NCI-H460 (cell line): ENCODE results near the gene TSTD1. TPM values are rescaled to one million over a fixed set of nuclear protein-coding genes. Genes with fewer than 3 reads are reported as not detected.
"Not testable (repeated sequence)": the region's sequence is repeated elsewhere in the genome, so short reads cannot be mapped to it uniquely, and the experiment has no call there.

Experiments used
- DNase-seq: peaks from one replicate; pipeline ENCODE4 v3.0.0-alpha.2; 2016; ENCODE audit warnings: low read depth; ENCODE audit errors: extremely low read depth
- total RNA-seq: library from RNA; depleted of rRNA; stranded (reverse); fragments of >200 nt; shearing (Covaris generic); gene quantifications from 2 replicates; pipeline ENCODE4 v1.2.3, GENCODE V29; 2014

TSTD1 gene
- total RNA-seq, 1 experiment from 2014 or later: 29.8 TPM

DNA sequence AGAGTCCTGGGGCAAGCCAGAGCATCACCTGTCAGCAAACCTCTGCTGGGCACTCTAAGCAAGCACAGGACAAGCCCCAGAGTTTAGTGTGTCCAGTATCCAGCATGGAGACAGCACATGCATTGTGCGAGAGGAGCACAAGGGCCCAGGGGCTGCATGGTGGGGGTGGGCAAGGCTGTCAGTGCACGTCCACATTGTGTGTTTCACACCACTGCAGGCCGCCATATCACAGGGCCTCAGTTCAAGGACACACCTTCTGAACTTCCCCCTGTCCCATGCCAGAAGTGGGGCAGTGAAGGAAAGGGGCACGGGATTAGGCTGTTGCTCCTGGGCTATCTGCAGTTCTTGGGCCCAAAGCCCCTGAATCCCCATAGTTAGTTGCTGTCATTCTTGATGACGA lies 782 bp upstream of the TSTD1 start:
- DNase-seq: no peak

DNA sequence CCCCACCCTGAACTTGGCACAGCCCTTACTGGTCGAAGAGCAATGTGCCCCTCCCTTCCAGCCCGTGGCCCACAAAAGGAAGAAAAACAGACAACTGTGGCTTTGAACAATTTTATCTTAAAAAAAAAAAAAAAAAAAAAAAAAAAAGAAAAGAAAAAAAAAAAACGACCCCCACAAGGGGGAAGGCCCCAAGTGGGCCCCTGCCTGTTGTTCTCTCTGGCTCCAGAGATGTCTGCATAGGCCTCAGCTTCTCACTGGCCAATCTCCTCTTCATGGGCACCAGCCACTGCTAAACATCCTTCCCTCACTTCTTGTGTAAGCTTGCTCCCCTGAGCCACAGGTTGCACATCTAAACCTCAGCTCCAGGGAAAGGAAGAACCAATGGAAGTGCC lies 386 bp upstream of the TSTD1 start:
- no peak for DNase-seq

GRCh38 chr1:161037661-161038522 lies 872 bp downstream of the TSTD1 start:
- no peak for DNase-seq

DNA sequence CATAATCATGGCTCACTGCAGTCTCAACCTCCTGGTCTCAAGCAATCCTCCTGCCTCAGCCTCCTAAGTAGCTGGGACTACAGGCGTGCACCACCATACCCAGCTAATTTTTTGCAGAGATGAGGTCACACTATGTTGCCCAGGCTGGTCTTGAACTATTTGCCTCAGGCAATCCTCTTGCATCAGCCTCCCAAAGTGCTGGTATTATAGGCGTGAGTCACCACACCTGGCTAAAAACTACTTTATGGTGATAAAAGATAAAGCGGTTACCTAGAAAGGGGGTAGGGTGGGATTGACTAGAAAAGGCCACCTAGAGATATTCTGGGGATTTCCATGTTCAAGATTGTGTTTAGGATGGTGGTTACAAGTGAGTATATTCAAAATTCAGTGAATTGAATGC lies 5.0 kb downstream of the TSTD1 start:
- DNase-seq: no peak

DNA sequence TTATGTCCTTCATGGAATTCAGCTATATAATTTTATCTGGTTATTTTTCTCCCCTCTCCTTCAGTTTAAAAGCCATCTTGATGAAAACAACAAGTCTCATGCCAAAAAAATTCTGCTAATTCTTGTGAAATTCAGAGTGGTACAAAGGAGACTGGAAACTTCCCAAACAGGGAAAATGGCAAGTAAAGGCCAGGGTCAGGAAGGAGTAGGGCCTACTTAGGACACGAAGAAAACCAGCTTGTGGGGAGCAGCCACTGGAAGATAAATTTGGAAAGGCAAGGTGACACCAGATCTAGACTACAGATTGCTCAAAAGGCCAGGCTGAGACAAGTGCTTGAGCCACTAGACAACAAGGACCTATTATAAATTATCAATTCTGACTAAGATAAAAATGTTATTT lies 6.4 kb downstream of the TSTD1 start:
- no peak for DNase-seq

DNA sequence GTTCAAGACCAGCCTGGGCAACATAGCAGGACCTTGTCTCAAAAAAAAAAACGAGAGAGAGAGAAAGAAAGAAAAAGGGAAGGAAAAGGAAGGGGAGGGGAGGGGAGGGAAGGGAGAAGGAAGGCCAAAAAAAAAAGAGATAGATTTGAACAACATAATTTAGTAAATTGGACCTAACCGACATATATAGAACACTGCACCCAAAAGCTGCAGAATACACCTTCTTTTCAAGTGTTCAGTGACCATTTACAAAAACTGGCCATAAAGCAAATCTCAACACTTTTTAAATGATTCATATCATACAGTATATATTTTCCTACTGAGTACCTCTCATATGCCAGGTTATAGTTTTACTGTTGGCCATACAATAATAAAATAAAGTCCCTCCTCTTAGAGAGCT lies 6.9 kb downstream of the TSTD1 start:
- no peak for DNase-seq

DNA sequence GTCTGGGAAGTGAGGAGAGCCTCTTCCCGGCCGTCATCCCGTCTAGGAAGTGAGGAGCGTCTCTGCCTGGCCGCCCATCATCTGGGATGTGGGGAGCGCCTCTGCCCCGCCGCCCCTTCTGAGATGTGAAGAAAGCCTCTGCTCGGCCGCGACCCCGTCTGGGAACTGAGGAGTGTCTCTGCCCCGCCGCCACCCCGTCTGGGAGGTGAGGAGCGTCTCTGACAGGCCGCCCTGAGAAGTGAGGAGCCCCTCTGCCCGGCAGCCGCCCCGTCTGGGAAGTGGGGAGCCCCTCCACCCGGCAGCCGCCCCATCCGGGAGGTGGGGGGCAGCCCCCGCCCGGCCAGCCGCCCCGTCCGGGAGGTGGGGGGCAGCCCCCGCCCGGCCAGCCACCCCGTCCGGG lies 9.3 kb downstream of the TSTD1 start:
- DNase-seq: not testable (repeated sequence)

DNA sequence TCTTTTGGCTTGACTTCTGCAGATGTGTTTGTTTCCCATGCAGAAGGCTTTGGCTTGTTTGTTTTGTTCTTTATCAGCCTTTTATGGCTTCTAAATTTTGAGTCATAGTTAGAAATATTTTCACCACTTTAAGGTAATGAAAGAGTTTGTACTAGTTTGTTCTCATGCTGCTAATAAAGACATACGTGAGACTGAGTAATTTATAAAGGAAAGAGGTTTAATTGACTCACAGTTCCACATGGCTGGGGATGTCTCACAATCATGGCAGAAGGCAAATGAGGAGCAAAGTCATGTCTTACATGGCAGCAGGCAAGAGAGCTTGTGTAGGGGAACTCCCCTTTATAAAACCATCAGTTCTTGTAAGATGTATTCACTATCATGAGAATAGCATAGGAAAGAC lies 11.8 kb downstream of the TSTD1 start:
- DNase-seq: not testable (repeated sequence)

- not testable (repeated sequence) for DNase-seq
Observed at GRCh38 chr1:161022432-161022831, 16.3 kb downstream of the TSTD1 start.

- DNase-seq: no peak
Observed at GRCh38 chr1:161021970-161022353, 16.8 kb downstream of the TSTD1 start.

DNA sequence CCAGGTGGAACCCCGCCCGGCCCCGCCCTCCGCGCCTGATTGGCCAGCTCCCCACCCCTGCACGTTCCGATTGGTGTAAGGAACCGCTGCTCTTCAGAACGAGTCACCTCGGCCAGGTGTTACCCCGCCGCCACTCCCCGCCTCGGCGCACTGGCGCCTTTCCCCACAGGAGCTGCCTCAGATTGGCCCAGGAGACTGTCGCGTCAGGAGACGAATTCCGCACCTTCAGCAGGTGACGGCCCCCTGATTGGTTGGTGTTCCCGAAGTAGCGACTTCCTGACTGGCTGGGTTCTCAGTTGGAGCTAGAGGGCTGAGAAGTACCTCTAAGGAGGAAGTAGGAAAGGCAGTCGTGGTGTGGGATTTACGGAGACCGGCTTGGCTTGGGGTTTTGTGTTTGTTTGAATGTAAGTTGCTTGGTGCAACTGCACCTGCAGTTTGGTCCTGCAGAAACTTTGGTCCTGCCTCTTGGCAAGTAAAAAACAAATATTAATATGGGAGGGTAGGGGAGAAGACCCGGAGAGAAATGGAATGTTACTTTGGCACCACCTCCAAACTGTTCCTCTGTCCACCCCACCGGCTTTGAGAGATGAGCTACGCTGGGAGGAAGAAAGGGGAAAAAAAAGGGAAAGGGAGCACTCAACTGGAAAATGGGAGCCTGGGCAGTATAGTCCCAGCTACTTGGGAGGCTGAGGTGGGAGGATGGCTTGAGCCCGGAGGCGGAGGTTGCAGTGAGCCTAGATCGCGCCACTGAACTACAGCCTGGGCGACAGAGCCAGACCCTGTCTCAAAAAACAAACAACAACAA lies 17.4 kb downstream of the TSTD1 start:
- peak; percentile 76 for DNase-seq

- DNase-seq: no peak
Observed at GRCh38 chr1:161020509-161021164, 18.1 kb downstream of the TSTD1 start, which contains the start of gene F11R. Gene F11R (minus strand): TSS chr1:161021152. CDS start chr1:161021073, 79 bp downstream.

GRCh38 chr1:161019751-161020495 lies 18.8 kb downstream of the TSTD1 start:
- DNase-seq: no peak

DNA sequence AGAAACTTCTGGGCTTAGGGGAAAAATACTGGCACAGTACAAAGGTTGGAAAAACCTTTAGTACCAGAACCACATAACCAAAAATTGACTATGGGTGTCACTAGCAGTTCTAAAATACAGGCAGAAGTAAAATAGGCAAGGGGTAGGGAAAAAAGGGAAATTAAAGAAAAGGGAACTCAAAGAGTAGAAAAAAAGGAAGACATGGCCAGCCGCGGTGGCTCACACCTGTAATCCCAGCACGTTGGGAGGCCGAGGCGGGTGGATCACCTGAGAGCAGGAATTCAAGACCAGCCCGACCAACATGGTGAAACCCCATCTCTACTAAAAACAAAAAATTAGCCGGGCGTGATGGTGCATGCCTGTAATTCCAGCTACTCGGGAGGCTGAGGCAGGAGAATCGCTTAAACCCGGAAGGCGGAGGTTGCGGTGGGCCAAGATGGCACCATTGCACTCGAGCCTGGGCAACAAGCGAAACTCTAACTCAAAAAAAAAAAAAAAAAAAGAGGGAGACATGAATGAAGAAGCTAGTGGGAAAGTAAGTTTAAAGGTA lies 19.6 kb downstream of the TSTD1 start:
- DNase-seq: not testable (repeated sequence)

- DNase-seq: no peak
Observed at GRCh38 chr1:161018631-161018930, 20.2 kb downstream of the TSTD1 start.

GRCh38 chr1:161017756-161018630 lies 20.8 kb downstream of the TSTD1 start:
- DNase-seq: no peak

DNA sequence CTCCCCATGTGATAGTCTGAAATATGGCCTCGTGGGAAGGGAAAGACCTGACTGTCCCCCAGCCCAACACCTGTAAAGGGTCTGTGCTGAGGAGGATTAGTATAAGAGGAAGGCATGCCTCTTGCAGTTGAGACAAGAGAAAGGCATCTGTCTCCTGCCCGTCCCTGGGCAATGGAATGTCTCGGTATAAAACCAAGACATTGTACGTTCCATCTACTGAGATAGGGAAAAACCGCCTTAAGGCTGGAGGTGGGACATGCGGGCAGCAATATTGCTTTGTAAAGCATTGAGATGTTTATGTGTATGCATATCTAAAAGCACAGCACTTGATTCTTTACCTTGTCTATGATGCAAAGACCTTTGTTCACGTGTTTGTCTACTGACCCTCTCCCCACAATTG lies 21.6 kb downstream of the TSTD1 start:
- not testable (repeated sequence) for DNase-seq

DNA sequence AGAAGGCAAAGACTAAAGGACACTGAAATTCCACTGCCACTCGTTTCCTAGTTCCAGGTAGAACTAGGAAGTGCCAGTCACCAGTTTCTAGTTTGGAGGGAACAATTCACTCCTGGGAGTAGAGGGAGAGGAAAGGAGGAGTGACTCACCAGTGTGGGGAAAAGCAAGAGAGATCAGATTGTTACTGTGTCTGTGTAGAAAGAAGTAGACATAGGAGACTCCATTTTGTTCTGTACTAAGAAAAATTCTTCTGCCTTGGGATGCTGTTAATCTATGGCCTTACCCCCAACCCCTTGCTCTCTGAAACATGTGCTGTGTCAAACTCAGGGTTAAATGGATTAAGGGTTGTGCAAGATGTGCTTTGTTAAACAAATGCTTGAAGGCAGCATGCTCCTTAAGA lies 22.1 kb downstream of the TSTD1 start:
- DNase-seq: not testable (repeated sequence)

DNA sequence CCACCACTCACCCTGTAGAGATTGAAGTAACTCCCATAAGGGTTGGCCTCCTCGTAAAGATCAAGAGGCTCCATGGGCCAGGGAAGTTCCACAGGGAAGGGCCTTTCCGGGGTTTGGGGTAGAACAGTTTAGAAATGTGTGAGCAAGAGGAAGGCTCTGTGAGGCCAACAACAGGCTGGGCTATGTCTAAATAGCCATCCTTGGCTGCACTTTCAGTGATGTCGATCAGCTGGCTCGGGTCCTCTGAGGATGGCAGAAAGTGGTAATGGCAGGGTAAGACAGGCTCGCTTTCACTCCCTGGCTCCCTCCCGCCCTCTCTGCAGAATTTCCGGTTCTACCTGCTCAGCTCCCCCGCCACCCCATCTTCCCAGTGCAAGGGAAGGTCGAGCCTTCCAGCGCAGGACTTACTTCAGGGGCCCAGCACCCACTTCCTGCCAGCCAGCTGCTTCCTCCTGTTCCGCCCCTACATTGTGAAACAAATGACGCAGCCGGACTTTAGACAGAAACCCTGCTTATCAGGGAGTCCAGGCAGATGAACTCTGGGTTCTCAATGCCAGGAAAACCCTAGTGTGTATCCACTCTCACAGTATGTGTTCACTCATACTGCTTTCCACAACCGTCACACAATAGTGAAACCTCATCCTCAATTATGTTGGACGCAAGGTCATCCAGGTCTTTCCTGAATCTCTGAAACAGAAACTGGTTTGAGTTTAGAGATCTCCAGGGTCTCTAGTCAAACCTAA lies 25.1 kb downstream of the TSTD1 start:
- peak; percentile 78 for DNase-seq
